Osteoblast (primary cell): ENCODE data around the gene ZSWIM3. TPM values are rescaled to one million over a fixed set of nuclear protein-coding genes. Genes with fewer than 3 reads are reported as not detected.

ENCODE experiments used
- DNase-seq: peaks from one replicate; pipeline ENCODE4 v3.0.0; 2011; ENCODE audit warnings: low spot score, mixed read lengths; ENCODE audit not compliant: insufficient read length; ENCODE audit errors: missing footprints
- H2AFZ ChIP-seq: 2 replicates; pipeline ENCODE4 v1.6.0; 2011; ENCODE audit warnings: mild to moderate bottlenecking, low read length
- H3K27ac ChIP-seq: 2 replicates; pipeline ENCODE4 v1.5.1; 2011; ENCODE audit warnings: mild to moderate bottlenecking, low read depth, low read length, moderate library complexity
- H3K27me3 ChIP-seq: 2 replicates; pipeline ENCODE4 v1.6.0; 2012; ENCODE audit warnings: mild to moderate bottlenecking, control low read depth, inconsistent platforms, low read length, moderate library complexity; ENCODE audit not compliant: insufficient read depth
- H3K36me3 ChIP-seq: 2 replicates; pipeline ENCODE4 v1.5.1; 2011; ENCODE audit warnings: mild to moderate bottlenecking, low read length, control low read depth, moderate library complexity; ENCODE audit not compliant: insufficient read depth
- H3K4me1 ChIP-seq: 2 replicates; pipeline ENCODE4 v1.5.1; 2011; ENCODE audit warnings: mild to moderate bottlenecking, low read length, control low read depth, moderate library complexity; ENCODE audit not compliant: insufficient read depth
- H3K4me2 ChIP-seq: 2 replicates; pipeline ENCODE4 v1.6.0; 2011; ENCODE audit warnings: mild to moderate bottlenecking, low read length; ENCODE audit not compliant: insufficient read depth
- H3K4me3 ChIP-seq: fragments of 200-600 bp; sonication (generic); 3 replicates; pipeline ENCODE4 v1.5.1; 2012; ENCODE audit warnings: mild to moderate bottlenecking, low read length, inconsistent platforms; ENCODE audit not compliant: insufficient read depth
- H3K79me2 ChIP-seq: 2 replicates; pipeline ENCODE4 v1.6.0; 2012; ENCODE audit warnings: mild to moderate bottlenecking, low read length, control low read depth, inconsistent platforms; ENCODE audit not compliant: insufficient read depth
- H3K9me3 ChIP-seq: 2 replicates; pipeline ENCODE4 v1.5.1; 2011; ENCODE audit warnings: low read depth, low read length, control low read depth
- H4K20me1 ChIP-seq: 2 replicates; pipeline ENCODE4 v1.6.0; 2012; ENCODE audit warnings: mild to moderate bottlenecking, low read length, control low read depth; ENCODE audit not compliant: insufficient read depth
- CTCF ChIP-seq: IDR thresholded peaks from 2 replicates; pipeline ENCODE4 v1.5.1; 2011; ENCODE audit warnings: mild to moderate bottlenecking, low read depth, low read length, moderate library complexity; ENCODE audit errors: extremely low read depth
- total RNA-seq: library from RNA; depleted of rRNA; stranded (reverse); fragments of >200 nt; gene quantifications from 2 replicates; pipeline ENCODE4 v1.2.3, GENCODE V29; 2012

The ZSWIM3 gene
- total RNA-seq, 1 donor, result 4.7 TPM

- H3K27me3 ChIP-seq, result no peaks in the 10 kb centered on the region
- H4K20me1 ChIP-seq, result peaks cover 14% of the 10 kb centered on the region
- H3K36me3 ChIP-seq, result peaks cover 29% of the 10 kb centered on the region
- H3K4me3 ChIP-seq, result peak overlapping the region; percentile 86
- peak overlapping the region; percentile 83 for H3K27ac ChIP-seq
- peak; percentile 92 for DNase-seq
- peaks cover 27% of the 10 kb centered on the region for H3K4me1 ChIP-seq
- H3K9me3 ChIP-seq, result no peaks in the 10 kb centered on the region
- peaks cover 25% of the 10 kb centered on the region for H3K79me2 ChIP-seq
- TF ChIP-seq CTCF, result peak; percentile 69
- peak overlapping the region; percentile 94 for H3K4me2 ChIP-seq
- peak overlapping the region; percentile 83 for H2AFZ ChIP-seq
These were observed 32.9 kb downstream of the ZSWIM3 start for GRCh38 chr20:45890077-45890984.

GRCh38 chr20:45890985-45891983 is 33.9 kb downstream of the ZSWIM3 start, which contains the start of the genes CTSA and NEURL2:
TSS of gene CTSA (plus strand) at chr20:45891335. CDS start at chr20:45891569, 234 bp downstream.
TSS of gene NEURL2 (minus strand) at chr20:45891208. CDS start at chr20:45890991, 217 bp downstream.
- peak within 1 kb of the TSS; percentile 86 for H3K4me3 ChIP-seq
- peaks cover 24% of the 10 kb centered on the region for H3K4me1 ChIP-seq
- H4K20me1 ChIP-seq, result peaks cover 14% of the 10 kb centered on the region
- H3K4me2 ChIP-seq, result peak within 1 kb of the TSS; percentile 94
- H3K27me3 ChIP-seq, result no peaks in the 10 kb centered on the region
- H3K9me3 ChIP-seq, result no peaks in the 10 kb centered on the region
- peaks cover 25% of the 10 kb centered on the region for H3K79me2 ChIP-seq
- peak; percentile 99 for DNase-seq
- TF ChIP-seq CTCF, result no peak
- peaks cover 35% of the 10 kb centered on the region for H3K36me3 ChIP-seq
- H2AFZ ChIP-seq, result peak within 1 kb of the TSS; percentile 83
- peak within 1 kb of the TSS; percentile 83 for H3K27ac ChIP-seq

GRCh38 chr20:45892049-45892825 is 34.8 kb downstream of the ZSWIM3 start:
- DNase-seq, result peak; percentile 90
- Histone ChIP-seq H3K4me1 (peaks cover 24% of the 10 kb centered on the region), H3K4me2 (peak overlapping the region; percentile 94), H3K79me2 (peaks cover 25% of the 10 kb centered on the region), H3K9me3 (no peaks in the 10 kb centered on the region), H3K4me3 (peak overlapping the region; percentile 86), H2AFZ (no peak overlapping the region), H4K20me1 (peaks cover 19% of the 10 kb centered on the region), H3K27me3 (no peaks in the 10 kb centered on the region), H3K36me3 (peaks cover 39% of the 10 kb centered on the region), H3K27ac (peak overlapping the region; percentile 83)
- peak; percentile 27 for TF ChIP-seq CTCF
